C4-2B (cell line): Measurements from ENCODE around the gene NLGN1.

Source experiments
- H3K27ac ChIP-seq: fragments of 450-650 bp; 2 replicates; pipeline ENCODE4 v1.5.1; 2017
- CTCF ChIP-seq: fragments of 450-650 bp; conservative IDR thresholded peaks from 2 replicates; pipeline ENCODE4 v1.5.1; 2017; ENCODE audit warnings: mild to moderate bottlenecking
- ZFX ChIP-seq: fragments of 450-650 bp; IDR thresholded peaks from 2 replicates; pipeline ENCODE4 v1.6.1; 2017

NLGN1 gene

DNA sequence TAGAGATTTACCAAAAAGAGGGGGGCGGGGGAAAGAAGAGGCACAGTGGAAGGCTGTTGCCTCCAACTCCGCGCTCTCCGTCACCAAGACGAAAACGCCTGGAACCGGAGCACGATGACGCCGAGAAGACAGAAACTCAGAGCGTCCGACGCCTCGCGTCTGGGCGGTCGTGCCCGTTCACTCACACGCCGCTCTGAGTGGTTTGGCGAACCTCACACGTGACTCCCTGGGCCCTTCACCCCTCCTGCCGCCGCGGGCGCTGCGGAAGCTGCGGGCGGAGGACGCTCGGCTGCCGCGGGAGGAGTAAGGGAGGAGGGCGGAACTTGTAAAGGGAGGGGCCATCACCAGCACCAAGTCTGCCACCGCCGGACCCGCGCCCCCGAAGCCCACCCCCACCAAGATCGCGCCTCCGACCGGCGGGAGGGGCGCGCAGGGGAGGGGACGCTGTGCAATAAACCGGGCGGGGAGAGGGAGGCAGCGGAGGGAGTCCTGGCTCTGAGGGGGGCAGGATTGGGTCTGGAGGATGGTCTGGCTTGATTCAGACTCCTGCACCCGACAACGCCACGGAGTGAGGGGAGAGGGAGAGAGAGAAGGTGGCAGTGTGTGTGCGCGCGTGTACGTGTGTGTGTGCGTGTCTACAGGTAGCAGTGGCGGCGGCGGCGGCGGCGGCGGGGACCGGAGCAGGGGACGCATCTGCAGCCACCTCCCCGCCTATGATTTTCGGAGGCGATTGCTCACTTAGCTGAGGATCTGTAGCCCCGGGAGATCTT is 1.9 kb upstream of the NLGN1 start:
- no peak for TF ChIP-seq ZFX
- peak; percentile 15; the same call in 1 of the 2 replicates for TF ChIP-seq CTCF
- H3K27ac ChIP-seq: peak overlapping the region; percentile 81

DNA sequence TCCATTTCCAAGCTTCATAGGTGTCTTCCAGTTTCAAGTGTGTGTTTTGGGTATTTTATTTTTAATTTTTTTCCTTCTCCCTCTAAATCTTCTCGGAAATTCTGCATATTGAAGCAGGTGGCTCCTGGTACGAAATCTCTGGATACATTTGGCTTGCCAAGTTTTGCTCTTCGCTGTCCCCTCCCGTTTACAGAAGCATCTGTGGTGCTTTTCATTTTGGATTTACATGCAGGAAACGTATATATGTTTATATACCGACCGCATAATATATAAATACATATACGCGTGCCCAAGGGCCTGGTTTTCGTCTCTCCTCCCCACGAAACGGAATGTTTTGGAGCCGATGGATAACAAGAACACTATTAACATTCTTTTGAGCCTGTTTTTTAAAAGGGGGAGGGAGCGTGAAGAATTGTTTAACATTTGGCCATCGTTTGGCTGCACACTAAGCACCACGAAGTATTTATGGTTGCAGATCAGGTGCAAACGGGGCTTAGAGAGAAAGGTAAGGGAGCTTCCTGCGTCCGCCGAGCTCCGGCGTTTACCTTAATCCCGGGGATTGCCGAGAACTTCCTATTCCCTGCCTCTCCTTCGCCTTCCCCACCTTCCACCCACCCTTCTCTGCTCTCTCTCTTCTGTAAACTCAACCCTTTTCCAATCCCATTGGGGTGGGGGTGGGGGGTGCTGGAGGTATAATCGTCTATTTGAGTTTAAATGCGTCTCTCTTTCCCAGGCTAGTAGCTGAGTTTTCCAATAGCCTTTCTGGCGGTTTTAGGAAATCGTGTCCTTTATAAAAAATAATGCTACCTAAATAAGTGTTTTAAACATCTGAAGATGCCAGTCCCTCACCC is 1.1 kb upstream of the NLGN1 start:
- peak overlapping the region; percentile 81 for H3K27ac ChIP-seq
- TF ChIP-seq ZFX: no peak

- H3K27ac ChIP-seq: peak overlapping the region; percentile 70
- no peak for TF ChIP-seq ZFX
- peak; percentile 40 for TF ChIP-seq CTCF
These were observed 551 bp downstream of the NLGN1 start for GRCh38 chr3:173398111-173398479.

- TF ChIP-seq CTCF: no peak
- TF ChIP-seq ZFX: no peak
- H3K27ac ChIP-seq: no peak overlapping the region
These were observed 1.5 kb downstream of the NLGN1 start for GRCh38 chr3:173399044-173399443.

DNA sequence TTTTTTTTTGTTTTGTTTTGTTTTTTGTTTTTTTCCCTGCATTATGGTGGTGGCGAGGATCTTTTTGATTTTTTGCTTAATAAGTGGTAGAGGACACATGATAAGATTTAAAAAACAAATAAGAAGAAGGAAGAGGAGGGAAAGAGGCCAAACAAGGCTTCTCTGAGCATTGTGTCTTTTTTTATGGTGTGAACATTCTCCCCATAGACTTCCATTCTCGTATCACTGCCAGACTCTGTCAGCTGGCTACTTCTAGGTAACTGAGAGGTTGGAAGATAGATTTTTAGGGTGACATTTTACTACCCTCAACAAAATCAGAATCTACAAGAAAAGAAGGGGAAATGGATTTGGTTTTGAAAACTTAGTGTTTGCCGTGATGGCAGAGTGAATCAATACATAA is 3.8 kb downstream of the NLGN1 start:
- TF ChIP-seq ZFX (no peak), CTCF (no peak)
- no peak overlapping the region for H3K27ac ChIP-seq

GRCh38 chr3:173402656-173403055 is 5.1 kb downstream of the NLGN1 start:
- no peak for TF ChIP-seq CTCF
- no peak for TF ChIP-seq ZFX
- H3K27ac ChIP-seq: no peak overlapping the region

DNA sequence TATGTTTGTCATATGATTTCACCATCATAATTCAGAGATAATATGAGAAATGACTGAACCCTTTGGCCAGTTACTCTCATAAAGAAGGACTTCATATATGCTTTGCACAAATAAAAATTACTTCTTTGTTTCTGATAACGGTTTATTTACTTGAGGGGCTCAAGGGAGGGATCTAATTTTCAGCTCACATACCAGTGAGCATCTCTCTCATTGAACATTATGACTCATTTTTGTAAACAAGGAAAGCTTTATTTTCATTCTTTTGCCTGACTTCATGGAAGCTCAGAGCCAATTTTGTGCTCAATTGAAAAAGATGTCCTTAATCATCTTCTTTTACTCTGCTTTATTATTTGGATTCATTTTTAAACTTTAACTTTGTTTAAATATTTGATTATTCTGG is 5.8 kb downstream of the NLGN1 start:
- no peak overlapping the region for H3K27ac ChIP-seq
- TF ChIP-seq ZFX (no peak), CTCF (no peak)
